GM10266 (cell line): Measurements from ENCODE around the gene GCSH.

Experiments used
- DNase-seq: peaks from one replicate; pipeline ENCODE4 v3.0.0; 2012; ENCODE audit errors: extremely low spot score
- CTCF ChIP-seq: IDR thresholded peaks from 2 replicates; pipeline ENCODE4 v1.5.1; 2012; ENCODE audit warnings: mild to moderate bottlenecking, low read depth; ENCODE audit not compliant: control insufficient read depth, insufficient read depth; ENCODE audit errors: missing control alignments

Gene GCSH

GRCh38 chr16:81136390-81137335 is 40.5 kb upstream of the GCSH start:
- DNase-seq, result no peak
- TF ChIP-seq CTCF, result no peak

- DNase-seq, result no peak
- TF ChIP-seq CTCF, result no peak
Observed at GRCh38 chr16:81130126-81130525, 33.9 kb upstream of the GCSH start.

GRCh38 chr16:81128726-81129524 is 32.7 kb upstream of the GCSH start:
- TF ChIP-seq CTCF, result no peak
- DNase-seq, result no peak

GRCh38 chr16:81127051-81127450 is 30.9 kb upstream of the GCSH start:
- DNase-seq, result no peak
- no peak for TF ChIP-seq CTCF

GRCh38 chr16:81123092-81123852 is 27.1 kb upstream of the GCSH start:
- no peak for DNase-seq
- no peak for TF ChIP-seq CTCF

GRCh38 chr16:81121474-81121990 is 25.3 kb upstream of the GCSH start:
- no peak for DNase-seq
- no peak for TF ChIP-seq CTCF
